ENCODE measurements around the gene GPR158.

Gene GPR158

DNA sequence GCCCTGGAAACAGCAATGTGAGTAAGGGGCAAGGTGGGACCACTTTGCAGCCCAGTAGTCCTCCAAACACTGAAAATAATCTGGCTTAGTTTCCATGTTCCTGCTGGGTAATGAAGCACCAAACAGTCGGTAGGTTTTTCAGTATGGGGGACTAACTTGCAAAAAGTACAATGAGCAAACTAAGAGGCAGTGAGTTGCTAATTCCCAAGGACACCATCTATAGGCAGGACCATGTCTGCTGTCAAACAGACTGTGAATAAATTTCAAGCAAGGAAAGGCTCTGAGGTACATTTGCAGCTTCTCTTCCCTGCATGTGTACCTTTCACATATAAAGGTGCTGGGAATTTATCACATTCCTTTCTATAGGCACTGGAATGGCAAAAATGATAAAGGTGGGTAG is 327.7 kb downstream of the GPR158 start:
- no peak for TF ChIP-seq ZNF274 (IDR thresholded peaks at IDR 0.05; ENCODE audit: low read depth, low read length)
- H3K4me3 ChIP-seq (ENCODE audit: low read length), result no peak overlapping the region

DNA sequence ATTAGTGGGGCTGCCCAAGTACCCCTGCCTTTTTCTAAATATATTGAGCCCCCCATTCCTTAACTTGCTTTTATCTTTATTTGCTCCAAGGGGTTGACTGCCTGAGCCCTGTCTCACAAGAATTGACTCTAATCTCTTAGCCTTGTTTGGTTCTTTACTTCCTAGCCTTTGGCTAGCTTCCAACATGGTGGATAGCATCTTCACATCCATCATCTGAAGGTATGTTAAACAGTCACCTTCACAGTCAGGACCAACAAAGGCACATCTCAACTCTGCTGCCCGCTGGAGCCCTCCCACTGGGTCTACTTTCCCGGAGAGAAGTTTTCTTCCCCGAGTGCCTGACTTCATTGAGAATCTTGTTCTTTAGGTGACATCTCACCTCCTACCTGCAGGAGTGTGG is 329.5 kb downstream of the GPR158 start:
- no peak for TF ChIP-seq ZNF274 (IDR thresholded peaks at IDR 0.05; ENCODE audit: low read depth, low read length)
- H3K4me3 ChIP-seq (ENCODE audit: low read length), result no peak overlapping the region

DNA sequence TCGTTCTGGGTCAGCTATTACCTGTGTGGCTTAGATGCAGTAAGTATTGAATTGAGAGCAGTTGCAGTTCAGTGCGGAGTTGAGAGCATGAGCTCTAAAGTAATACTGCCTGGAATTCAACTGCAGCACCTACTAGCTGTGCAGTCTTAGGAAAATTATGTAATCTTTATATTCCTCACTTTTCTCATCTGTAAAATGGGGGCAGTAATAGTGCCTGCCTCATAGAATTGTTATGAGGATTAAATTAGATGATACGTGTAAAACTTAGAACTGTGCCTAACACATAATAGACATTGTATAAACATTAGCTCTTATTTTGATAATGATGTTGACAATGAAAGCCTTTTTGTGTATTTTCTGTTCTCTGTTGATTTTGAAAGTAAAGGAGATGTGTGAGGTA is 330.0 kb downstream of the GPR158 start:
- no peak overlapping the region for H3K4me3 ChIP-seq (ENCODE audit: low read length)
- no peak for TF ChIP-seq ZNF274 (IDR thresholded peaks at IDR 0.05; ENCODE audit: low read depth, low read length)

DNA sequence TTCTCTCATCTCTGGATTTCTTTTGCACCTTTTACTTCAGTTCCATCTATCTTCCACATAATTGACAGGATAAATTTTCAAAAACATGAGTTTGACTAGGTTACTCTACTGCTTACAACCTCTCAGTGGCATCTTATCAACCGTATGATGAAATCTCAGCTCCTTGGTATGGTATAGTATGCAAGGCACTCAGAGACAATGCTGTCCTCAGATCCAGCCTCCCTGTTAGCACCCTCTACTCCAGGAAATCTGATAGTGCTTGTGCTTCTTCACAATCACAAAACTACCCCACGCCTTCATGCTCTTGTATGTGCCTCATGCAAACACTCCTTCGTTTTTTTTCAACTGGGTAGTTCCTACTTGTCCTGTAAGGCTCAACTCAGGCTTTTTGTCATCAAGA is 330.7 kb downstream of the GPR158 start:
- no peak for TF ChIP-seq ZNF274 (IDR thresholded peaks at IDR 0.05; ENCODE audit: low read depth, low read length)
- H3K4me3 ChIP-seq (ENCODE audit: low read length), result no peak overlapping the region

DNA sequence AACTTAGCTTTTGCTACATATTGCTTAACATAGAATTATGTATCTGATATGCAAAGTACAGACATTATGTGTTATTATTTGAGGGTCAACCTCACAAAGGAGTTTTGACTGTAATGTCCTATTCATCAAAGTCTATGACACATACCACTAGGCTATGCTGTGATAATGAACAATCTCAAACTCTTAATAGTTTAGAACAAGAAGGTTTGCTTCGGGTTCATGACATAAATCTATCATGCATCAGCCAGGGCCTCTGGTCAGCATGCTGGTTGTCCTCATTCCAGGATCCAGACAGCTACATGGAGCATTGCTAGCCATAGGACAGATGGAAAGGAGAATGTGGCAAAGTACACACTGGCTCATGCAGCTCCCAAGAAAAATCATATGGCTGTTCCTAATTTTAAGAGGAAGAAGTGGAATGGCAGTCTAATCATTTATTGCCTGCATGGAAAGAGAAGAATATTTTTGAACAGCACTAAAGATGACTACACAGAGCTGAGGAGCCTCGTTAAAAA is 332.1 kb downstream of the GPR158 start:
- TF ChIP-seq ZNF274 (IDR thresholded peaks at IDR 0.05; ENCODE audit: low read depth, low read length), result no peak

DNA sequence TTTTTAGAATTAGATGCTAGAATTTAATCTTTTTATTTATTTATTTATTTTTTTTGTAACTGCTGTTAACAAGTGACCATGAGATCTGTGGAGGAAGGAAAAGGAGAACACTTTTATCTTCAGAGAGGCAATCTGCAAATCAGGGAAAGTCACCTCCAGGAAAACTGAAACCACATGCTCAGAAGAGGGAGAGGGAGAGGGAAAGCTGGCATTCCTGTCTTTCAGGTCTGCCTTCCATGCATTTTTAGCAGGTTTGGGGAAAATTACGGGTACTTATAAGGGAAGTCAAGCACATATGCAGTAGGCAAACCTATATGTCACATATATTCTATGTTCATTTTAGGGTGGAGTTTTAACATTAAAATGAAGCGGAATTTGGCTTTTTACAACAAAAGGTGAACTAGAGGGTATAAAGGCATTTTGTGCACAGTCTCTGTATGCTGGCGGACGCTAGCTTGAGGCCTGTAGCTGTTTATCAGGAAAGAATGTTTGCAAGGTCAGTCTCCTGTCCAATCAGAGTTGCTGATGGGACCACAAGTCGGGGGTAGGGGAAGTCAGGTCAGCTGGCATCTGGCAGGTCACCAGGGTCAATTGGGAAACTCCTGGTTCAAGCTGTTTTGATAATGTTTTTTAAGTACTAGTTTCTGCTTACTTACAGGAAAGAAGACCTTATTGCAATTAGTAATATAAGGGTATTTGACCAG is 333.5 kb downstream of the GPR158 start:
- no peak overlapping the region for H3K4me3 ChIP-seq (ENCODE audit: low read length)
- TF ChIP-seq ZNF274 (IDR thresholded peaks at IDR 0.05; ENCODE audit: low read depth, low read length), result no peak

More for the DNA sequence above, 332.1 kb downstream of the GPR158 start:
- no peak overlapping the region for H3K4me3 ChIP-seq (ENCODE audit: low read length)

DNA sequence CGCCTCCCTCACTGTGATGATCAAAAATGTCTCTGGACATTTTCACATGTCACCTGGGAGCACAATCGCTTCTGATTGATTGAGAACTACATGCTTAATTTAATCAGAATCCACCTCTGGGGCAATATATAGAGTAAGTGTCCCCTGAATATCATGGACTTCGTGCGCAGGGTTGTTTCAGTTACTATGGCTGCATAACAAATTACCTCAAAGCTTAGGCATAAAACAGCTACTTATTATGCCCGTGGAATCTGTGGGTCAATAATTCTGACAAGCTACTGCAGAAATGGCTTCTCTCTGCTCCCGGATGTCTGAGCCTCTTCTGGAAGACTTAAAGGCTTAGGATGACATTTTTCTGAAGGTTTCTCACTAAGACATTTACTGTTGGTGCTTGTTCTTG is 334.4 kb downstream of the GPR158 start:
- no peak for TF ChIP-seq ZNF274 (IDR thresholded peaks at IDR 0.05; ENCODE audit: low read depth, low read length)
- no peak overlapping the region for H3K4me3 ChIP-seq (ENCODE audit: low read length)

DNA sequence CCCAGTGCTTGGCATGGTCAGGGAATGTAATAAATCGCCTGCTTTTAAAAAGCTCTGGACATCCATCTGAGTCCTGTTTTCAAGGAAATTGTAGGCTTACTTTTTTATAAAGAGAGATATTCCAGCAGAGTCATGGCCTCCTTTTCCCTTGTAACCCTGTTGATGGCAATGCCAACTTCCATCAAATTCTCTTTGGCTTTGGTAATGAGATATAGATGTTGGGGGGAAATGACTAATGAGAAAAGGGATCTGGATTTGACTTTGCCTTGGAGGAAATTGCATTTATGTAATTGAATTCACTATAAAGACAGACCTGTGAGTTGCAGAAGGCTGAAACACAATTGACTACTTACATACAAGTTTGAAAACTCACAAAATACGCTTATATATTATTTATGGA is 347.5 kb downstream of the GPR158 start:
- no peak for TF ChIP-seq ZNF274 (IDR thresholded peaks at IDR 0.05; ENCODE audit: low read depth, low read length)
- H3K4me3 ChIP-seq (ENCODE audit: low read length), result no peak overlapping the region

DNA sequence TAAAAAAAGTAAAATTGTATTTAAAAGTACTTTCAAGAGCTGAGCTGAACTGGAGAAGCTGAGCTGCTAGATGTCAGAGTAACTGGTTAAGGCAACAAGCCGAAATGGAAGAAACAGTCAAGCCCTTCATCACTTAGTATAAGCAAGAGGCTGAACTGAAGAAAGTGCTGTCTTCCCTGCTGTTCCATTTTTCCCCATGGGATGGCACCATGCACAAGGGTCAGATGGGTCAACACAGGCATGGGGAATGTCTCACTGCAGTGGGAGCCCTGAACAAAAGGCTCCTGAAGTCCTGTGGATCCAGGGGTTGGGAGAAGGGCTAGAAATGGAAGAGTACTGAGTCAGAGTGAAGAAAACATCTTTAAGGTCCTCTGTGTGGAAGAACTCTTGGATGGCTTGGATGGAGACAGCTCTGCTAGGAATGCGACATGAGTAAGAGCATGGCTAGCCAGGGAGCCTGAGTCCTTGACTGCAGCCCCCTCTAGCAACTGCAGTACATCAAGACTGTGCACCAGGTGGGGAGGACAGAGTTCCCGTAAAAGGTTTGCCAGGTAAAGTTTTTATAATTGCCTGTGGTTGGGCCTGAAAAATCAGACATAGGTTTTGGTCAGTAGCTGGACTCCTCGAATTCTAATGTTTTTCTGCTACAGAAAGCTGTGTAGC is 348.3 kb downstream of the GPR158 start:
- H3K4me3 ChIP-seq (ENCODE audit: low read length), result no peak overlapping the region
- no peak for TF ChIP-seq ZNF274 (IDR thresholded peaks at IDR 0.05; ENCODE audit: low read depth, low read length)

DNA sequence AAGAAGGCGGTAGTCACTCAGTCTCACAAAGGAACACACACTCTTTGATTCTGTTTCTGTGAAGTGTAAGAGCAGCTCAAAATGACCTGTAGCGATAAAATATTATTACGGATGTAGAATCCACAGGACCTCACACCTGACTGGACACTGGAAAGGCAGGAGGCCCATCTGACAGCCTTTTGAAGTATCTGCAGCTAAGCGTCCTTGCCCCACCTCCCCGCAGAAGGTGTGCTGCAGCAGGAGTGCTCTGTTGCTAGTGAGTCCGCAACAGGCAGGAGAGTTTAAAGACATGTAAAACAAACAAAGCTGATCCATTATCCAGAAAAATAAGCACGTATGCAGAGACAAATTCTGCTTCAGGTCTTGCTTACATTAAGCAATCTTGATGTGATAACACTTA is 355.5 kb downstream of the GPR158 start:
- no peak overlapping the region for H3K4me3 ChIP-seq (ENCODE audit: low read length)
- no peak for TF ChIP-seq ZNF274 (IDR thresholded peaks at IDR 0.05; ENCODE audit: low read depth, low read length)

DNA sequence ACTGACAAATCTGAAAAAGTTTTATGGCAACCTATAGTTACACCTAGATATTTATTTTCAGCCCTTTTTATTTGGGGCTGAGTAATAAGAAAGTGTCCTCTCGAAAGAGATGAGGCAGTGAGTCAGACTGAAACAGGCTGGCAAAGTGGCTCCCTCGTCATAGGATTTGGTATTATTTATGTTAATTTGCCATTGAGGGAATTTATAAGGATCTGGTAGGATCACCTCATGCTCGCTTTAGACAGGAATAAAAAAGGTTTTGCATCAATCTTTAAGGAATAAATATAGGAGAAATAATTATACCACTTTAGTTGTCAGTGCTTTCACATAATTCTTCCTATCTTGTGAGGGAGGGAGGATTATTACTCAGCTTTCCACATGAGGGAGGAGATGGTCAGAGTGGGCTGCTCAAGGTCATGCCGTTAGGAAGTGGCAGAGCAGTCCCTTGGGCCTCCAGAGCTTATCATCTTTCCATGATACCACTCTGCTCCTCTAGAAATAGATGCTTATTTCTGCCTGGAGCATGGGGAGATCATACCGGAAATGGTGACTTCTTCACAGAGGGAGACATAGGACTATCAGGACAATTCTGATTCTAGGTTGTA is 356.8 kb downstream of the GPR158 start:
- TF ChIP-seq ZNF274 (IDR thresholded peaks at IDR 0.05; ENCODE audit: low read depth, low read length), result no peak
- no peak overlapping the region for H3K4me3 ChIP-seq (ENCODE audit: low read length)

DNA sequence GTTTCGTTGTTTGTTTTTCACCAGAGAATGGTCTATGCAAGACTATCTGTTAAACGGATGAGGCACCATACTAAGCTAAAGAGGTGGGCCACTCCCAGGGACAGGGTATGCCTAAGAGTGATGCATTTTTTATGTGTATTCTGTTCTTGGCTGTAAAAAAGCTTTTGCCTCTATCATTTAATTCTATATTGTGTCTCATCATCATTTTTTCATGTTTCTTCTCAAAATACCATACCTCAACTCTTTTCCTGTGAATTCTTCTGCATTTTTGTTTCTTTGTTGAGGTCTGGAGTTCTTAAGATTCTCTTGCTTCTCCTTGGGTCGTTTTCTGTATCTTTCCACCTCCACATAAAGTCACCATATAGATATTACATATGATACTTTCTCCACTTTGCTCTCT is 357.4 kb downstream of the GPR158 start:
- no peak overlapping the region for H3K4me3 ChIP-seq (ENCODE audit: low read length)
- no peak for TF ChIP-seq ZNF274 (IDR thresholded peaks at IDR 0.05; ENCODE audit: low read depth, low read length)

DNA sequence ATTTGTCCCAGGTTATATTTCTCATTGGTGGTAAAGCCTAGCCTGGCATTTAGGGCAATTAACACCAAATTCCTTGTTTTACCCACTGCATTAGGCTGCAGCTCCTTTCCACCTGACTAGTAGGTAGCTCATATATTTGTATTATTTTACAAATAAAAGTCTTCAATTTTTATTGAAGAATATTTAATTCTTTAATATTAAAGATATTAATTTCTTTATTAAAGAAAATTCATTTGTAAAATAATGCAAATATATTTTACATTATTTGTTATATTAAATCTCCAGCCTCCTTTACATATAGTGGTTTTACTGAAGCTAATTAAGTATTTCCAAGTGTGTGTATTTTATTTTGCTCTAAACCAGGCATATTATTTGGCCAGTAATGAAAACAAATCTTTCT is 361.2 kb downstream of the GPR158 start:
- TF ChIP-seq ZNF274 (IDR thresholded peaks at IDR 0.05; ENCODE audit: low read depth, low read length), result no peak

DNA sequence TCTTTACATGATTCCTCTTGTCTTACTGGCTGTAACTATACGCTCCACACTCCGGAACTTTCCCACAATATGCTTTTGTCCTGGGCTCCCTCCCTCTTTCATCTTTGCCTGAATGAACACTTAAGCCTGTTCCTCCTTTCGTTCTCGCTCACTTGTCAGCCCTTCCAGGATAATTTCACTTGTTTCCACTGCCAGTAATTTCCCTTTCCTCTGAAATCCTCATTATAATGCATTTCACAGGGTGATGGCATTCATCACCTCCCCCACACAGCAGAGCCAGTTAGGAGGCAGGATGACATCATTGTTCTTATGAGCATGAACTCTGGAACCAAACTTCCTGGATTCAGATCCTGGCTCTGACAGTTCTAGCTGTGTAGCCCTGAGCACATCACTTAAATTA is 372.6 kb downstream of the GPR158 start:
- no peak for TF ChIP-seq ZNF274 (IDR thresholded peaks at IDR 0.05; ENCODE audit: low read depth, low read length)
- no peak overlapping the region for H3K4me3 ChIP-seq (ENCODE audit: low read length)

More for the DNA sequence above, 361.2 kb downstream of the GPR158 start:
- H3K4me3 ChIP-seq (ENCODE audit: low read length), result no peak overlapping the region

All from GM08714 (cell line).